GM12878 (cell line): ENCODE measurements around the gene NAV2. TPM values are rescaled to one million over a fixed set of nuclear protein-coding genes. Genes with fewer than 3 reads are reported as not detected.

Experiments
- ATAC-seq: fragments of 200-7000 bp; cut with Tn5 transposase; 3 replicates; pipeline ENCODE4 v1.9.1; 2020; ENCODE audit warnings: mild to moderate bottlenecking, moderate library complexity
- BruUV-seq: library from RNA; stranded (reverse); fragments of 400-500 nt; replicated peaks from 2 replicates; lab custom pipeline; 2021; lab: Mats Ljungman, UMichigan
- CTCF ChIA-PET: fragments of 300-600 bp; sonication (Branson Sonifier 250); formaldehyde crosslinking; extraction: SDS; loops from one replicate; lab custom pipeline; 2021; ENCODE audit warnings: inconsistent platforms; lab: Yijun Ruan, JAX
- POLR2A ChIA-PET: fragments of 350-600 bp; formaldehyde crosslinking; extraction: SDS; loops from one replicate; lab custom pipeline; 2021; ENCODE audit warnings: inconsistent platforms; lab: Charles Lee
- RAD21 ChIA-PET: fragments of 300-600 bp; sonication (Branson Sonifier 250); formaldehyde crosslinking; loops from one replicate; lab custom pipeline; 2023; ENCODE audit warnings: antibody characterized with exemption; ENCODE audit not compliant: unreplicated experiment; lab: Charles Lee
- SMC1A ChIA-PET: fragments of 300-600 bp; sonication (Branson Sonifier 250); formaldehyde crosslinking; loops from one replicate; lab custom pipeline; 2023; ENCODE audit not compliant: unreplicated experiment, uncharacterized antibody; lab: Charles Lee
- DNase-seq: peaks from one replicate; pipeline ENCODE4 v3.0.0-alpha.2; 2011; ENCODE audit warnings: low read depth, low spot score
- FAIRE-seq: peaks from 3 replicates; lab custom pipeline; 2011; peaks lifted over from hg19 to GRCh38; lab: Jason Lieb, UNC
- H2AFZ ChIP-seq: 2 replicates; pipeline ENCODE4 v1.6.0; 2011; ENCODE audit warnings: low read depth, low read length, control low read depth; ENCODE audit not compliant: control insufficient read depth
- H3K27ac ChIP-seq: 2 replicates; pipeline ENCODE4 v1.5.1; 2011; ENCODE audit warnings: control low read depth; ENCODE audit not compliant: control insufficient read depth, insufficient read depth
- H3K27me3 ChIP-seq, 2 experiments: replicated peaks in 1 of 2; 2 replicates each; pipeline versions ENCODE4 v1.6.0 to v1.6.1; 2011; ENCODE audit warnings: low read length in 1 of 2; ENCODE audit not compliant: control insufficient read depth in 2 of 2, insufficient read depth in 2 of 2
- H3K36me3 ChIP-seq, 2 experiments: 2 replicates each; pipeline ENCODE4 v1.5.1; 2011; ENCODE audit warnings: low read length in 1 of 2; ENCODE audit not compliant: control insufficient read depth in 2 of 2, insufficient read depth in 2 of 2
- H3K4me1 ChIP-seq: 2 replicates; pipeline ENCODE4 v1.6.1; 2011; ENCODE audit warnings: mild to moderate bottlenecking, low read length, moderate library complexity, mixed read lengths; ENCODE audit not compliant: control insufficient read depth, insufficient read depth
- H3K4me2 ChIP-seq: 2 replicates; pipeline ENCODE4 v1.6.0; 2011; ENCODE audit warnings: control low read depth; ENCODE audit not compliant: control insufficient read depth, insufficient read depth
- H3K4me3 ChIP-seq: fragments of 200-600 bp; sonication (generic); 2 replicates; pipeline ENCODE4 v1.5.1; 2016
- H3K79me2 ChIP-seq: 2 replicates; pipeline ENCODE4 v1.6.0; 2011; ENCODE audit warnings: low read length; ENCODE audit not compliant: control insufficient read depth, insufficient read depth
- H3K9ac ChIP-seq: 2 replicates; pipeline ENCODE4 v1.8.0; 2011; ENCODE audit warnings: low read length, control low read depth, mixed read lengths; ENCODE audit not compliant: control insufficient read depth, insufficient read depth
- H3K9me3 ChIP-seq: replicated peaks from 3 replicates; pipeline ENCODE4 v1.5.1; 2011; ENCODE audit warnings: mild to moderate bottlenecking, low read length; ENCODE audit not compliant: control insufficient read depth, insufficient read depth
- H4K20me1 ChIP-seq: 2 replicates; pipeline ENCODE4 v1.6.0; 2011; ENCODE audit not compliant: control insufficient read depth, insufficient read depth
- BCL3 ChIP-seq: IDR thresholded peaks from 2 replicates; pipeline ENCODE4 v1.6.1; 2011; ENCODE audit warnings: borderline replicate concordance, low read depth, mild to moderate bottlenecking, moderate library complexity, low read length; ENCODE audit not compliant: insufficient read depth, poor library complexity, severe bottlenecking
- E4F1 ChIP-seq: fragments of 450-650 bp; IDR thresholded peaks from 2 replicates; pipeline ENCODE4 v1.6.1; 2018; ENCODE audit warnings: borderline replicate concordance, mild to moderate bottlenecking; ENCODE audit not compliant: partially characterized antibody
- EZH2 ChIP-seq: IDR thresholded peaks from 2 replicates; pipeline ENCODE4 v1.6.1; 2012; ENCODE audit warnings: low read depth, mild to moderate bottlenecking, control low read depth, inconsistent platforms, low read length, borderline replicate concordance; ENCODE audit not compliant: control insufficient read depth
- FOXM1 ChIP-seq: IDR thresholded peaks from 2 replicates; pipeline ENCODE4 v1.6.1; 2012; ENCODE audit warnings: low read depth, mild to moderate bottlenecking, inconsistent platforms, low read length, moderate library complexity
- IKZF2 ChIP-seq, 2 experiments: fragments of 450-650 bp; IDR thresholded peaks; 2 replicates each; pipeline ENCODE4 v1.6.1; 2017; ENCODE audit warnings: mild to moderate bottlenecking in 2 of 2, moderate library complexity in 2 of 2
- MAX ChIP-seq: IDR thresholded peaks from 2 replicates; pipeline ENCODE4 v1.6.1; 2012; ENCODE audit warnings: low read depth, low read length, improper control_type of control experiment
- MYC ChIP-seq: IDR thresholded peaks from 2 replicates; pipeline ENCODE4 v1.6.1; 2011; ENCODE audit warnings: mild to moderate bottlenecking, low read length, moderate library complexity, inconsistent platforms; ENCODE audit not compliant: insufficient read depth, insufficient replicate concordance, insufficient read length, severe bottlenecking
- NFYB ChIP-seq: IDR thresholded peaks from 2 replicates; pipeline ENCODE4 v1.6.1; 2011; ENCODE audit warnings: low read depth, mild to moderate bottlenecking, low read length, improper control_type of control experiment, moderate library complexity; ENCODE audit not compliant: insufficient read depth
- RAD51 ChIP-seq: fragments of 450-650 bp; IDR thresholded peaks from 2 replicates; pipeline ENCODE4 v1.6.1; 2016; ENCODE audit warnings: moderate library complexity, mild to moderate bottlenecking, inconsistent platforms
- RELA ChIP-seq: fragments of 450-650 bp; IDR thresholded peaks from 2 replicates; pipeline ENCODE4 v1.8.0; 2014; ENCODE audit warnings: borderline replicate concordance; ENCODE audit not compliant: partially characterized antibody
- RELB ChIP-seq: fragments of 450-650 bp; IDR thresholded peaks from 2 replicates; pipeline ENCODE4 v1.6.1; 2017; ENCODE audit warnings: low read depth, mild to moderate bottlenecking, moderate library complexity
- SP1 ChIP-seq: IDR thresholded peaks from one replicate; pipeline ENCODE4 v1.6.1; 2011; ENCODE audit warnings: low read depth, low read length
- SPI1 ChIP-seq: IDR thresholded peaks from 2 replicates; pipeline ENCODE4 v1.6.1; 2011; ENCODE audit warnings: low read depth, mild to moderate bottlenecking, low read length, moderate library complexity, borderline replicate concordance; ENCODE audit not compliant: insufficient read depth
- TAF1 ChIP-seq: IDR thresholded peaks from 2 replicates; pipeline ENCODE4 v1.6.1; 2011; ENCODE audit warnings: mild to moderate bottlenecking, low read depth, low read length, borderline replicate concordance
- TCF12 ChIP-seq: IDR thresholded peaks from 2 replicates; pipeline ENCODE4 v1.6.1; 2011; ENCODE audit warnings: low read depth, mild to moderate bottlenecking, low read length
- YY1 ChIP-seq: IDR thresholded peaks from 2 replicates; pipeline ENCODE4 v1.6.1; 2011; ENCODE audit warnings: low read depth, mild to moderate bottlenecking, low read length
- ZNF274 ChIP-seq: IDR thresholded peaks from one replicate; pipeline ENCODE4 v1.8.0; 2011; ENCODE audit not compliant: insufficient read length, insufficient read depth
- WGBS: methylation state at CpG from one replicate; pipeline ENCODE4 v1.1.6; 2016; ENCODE audit warnings: low lambda C conversion rate; ENCODE audit not compliant: insufficient replicate concordance, insufficient coverage; ENCODE audit errors: missing lambda C conversion rate; 5-methylcytosine and 5-hydroxymethylcytosine counted together
- in situ Hi-C: fragments of 300-500 bp; cut with MboI; formaldehyde crosslinking; loops from 9 replicates; pipeline ENCODE4 v1.14.3; 2018; ENCODE audit warnings: mixed read lengths
- intact Hi-C: fragments of 100-400 bp; cut with micrococcal nuclease; formaldehyde crosslinking; loops from one replicate; pipeline ENCODE4 v1.14.2; 2022; ENCODE audit not compliant: unreplicated experiment
- polyA plus RNA-seq, 11 experiments: library from polyadenylated mRNA; depleted of rRNA in 4 of 11; unstranded in 6 of 11; stranded (reverse) in 5 of 11; fragments of >200 nt; fragmentation: Nextera tagmentation in 4 of 11; fragmentation: Illumina TruSeq in 1 of 11; extraction: Ambion mirVana in 4 of 11; extraction: Trizol in 1 of 11; gene quantifications; 1 replicate in 1 of 11; 2 replicates in 10 of 11; pipeline versions ENCODE4 v1.2.1 to v1.2.3, GENCODE V29; 2011 to 2016; ENCODE audit warnings: inconsistent platforms in 2 of 11, missing spikeins in 2 of 11, low read depth in 1 of 11
- total RNA-seq, 4 experiments: library from RNA; depleted of rRNA in 3 of 4; stranded (reverse); fragments of >200 nt in 3 of 4; fragmentation: Illumina TruSeq in 1 of 4; extraction: Trizol in 1 of 4; gene quantifications; 2 replicates each; pipeline versions ENCODE4 v1.2.1 to v1.2.3, GENCODE V29; 2013 to 2021

Gene NAV2
- total and polyA plus RNA-seq, 10 of the 15 experiments (the other 5 are each of a cell fraction or from before 2014, with no cell fraction given): 0.35 to 6.1 (median 1.1) TPM

- TF ChIP-seq MYC (no peak), RELB (no peak), IKZF2 (IDR thresholded peaks at IDR 0.05) (no peak)
These were observed 320.1 kb downstream of the NAV2 start (continued) for GRCh38 chr11:20032577-20033260.

- RAD21 ChIA-PET: no interaction called here
- no peak for TF ChIP-seq EZH2
- TF ChIP-seq NFYB: no peak
- no peak for TF ChIP-seq YY1
- TF ChIP-seq SPI1: no peak
- TF ChIP-seq ZNF274: no peak
- no peak for TF ChIP-seq RELA
- no peak for TF ChIP-seq TAF1
- no peak for TF ChIP-seq RAD51
- no peak for TF ChIP-seq E4F1
- TF ChIP-seq TCF12: no peak
- TF ChIP-seq FOXM1: no peak
- TF ChIP-seq SP1: no peak
- no peak for TF ChIP-seq BCL3
- no peak for TF ChIP-seq MAX
These were observed 321.2 kb downstream of the NAV2 start for GRCh38 chr11:20033806-20034205.

More at GRCh38 chr11:20033806-20034205, 321.2 kb downstream of the NAV2 start:
- POLR2A ChIA-PET: no interaction called here
- ATAC-seq: no peak
- Histone ChIP-seq H3K27ac (no peak overlapping the region), H3K9me3 (no peaks in the 10 kb centered on the region), H3K9ac (no peak overlapping the region), H3K4me3 (no peak overlapping the region), H3K4me1 (no peaks in the 10 kb centered on the region), H3K4me2 (no peak overlapping the region), H3K27me3 (no peaks in the 10 kb centered on the region), H2AFZ (no peak overlapping the region), H3K36me3 (no peaks in the 10 kb centered on the region), H4K20me1 (no peaks in the 10 kb centered on the region), H3K79me2 (no peaks in the 10 kb centered on the region)
- FAIRE-seq: no peak
- DNase-seq: no peak
- intact Hi-C loops (no loop called here), in situ Hi-C loops (no loop called here)
- SMC1A ChIA-PET: no interaction called here
- no TSS peak for BruUV-seq
- CTCF ChIA-PET: no interaction called here
- WGBS: 27% methylated on average over 5 of the region's 5 CpGs
